GM19455 (cell line): ENCODE measurements around the gene RAB43.

Experiments
- ATAC-seq: cut with Tn5 transposase; IDR thresholded peaks from one replicate; pipeline ENCODE4 v1.9.1; 2021; ENCODE audit not compliant: unreplicated experiment

The RAB43 gene

GRCh38 chr3:129039271-129040038 lies 82.1 kb downstream of the RAB43 start:
- no peak for ATAC-seq

- ATAC-seq: no peak
These were observed 83.3 kb downstream of the RAB43 start for GRCh38 chr3:129038121-129038855.
